ENCODE data around the gene OR51S1.
"Not testable (repeated sequence)": the region's sequence is repeated elsewhere in the genome, so short reads cannot be mapped to it uniquely, and the experiment has no call there.

Gene OR51S1

DNA sequence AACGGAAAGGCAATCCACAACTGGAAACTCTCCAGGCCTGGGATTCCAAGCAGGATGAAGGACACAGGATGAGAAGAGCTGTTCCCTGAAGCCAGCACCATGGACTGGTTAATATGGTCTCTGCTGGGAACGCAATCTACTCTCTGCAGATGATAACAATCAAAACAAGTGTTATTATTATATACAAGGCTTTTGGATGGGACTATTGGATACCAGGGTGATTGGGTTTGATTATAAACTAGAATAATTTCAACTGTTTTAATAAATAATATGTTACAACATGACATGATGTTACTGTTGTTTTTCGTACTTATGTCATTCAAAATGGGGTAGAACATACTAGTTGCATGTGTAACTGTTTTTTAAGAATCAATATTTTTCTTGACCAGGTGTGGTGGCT is 44.7 kb downstream of the OR51S1 start, which contains the start of gene OR52R1:
TSS of gene OR52R1 (minus strand) at position 101 of the 400 bp plus-strand sequence. CDS start at position 101, 0 bp downstream.
- DNase-seq: no peak

DNA sequence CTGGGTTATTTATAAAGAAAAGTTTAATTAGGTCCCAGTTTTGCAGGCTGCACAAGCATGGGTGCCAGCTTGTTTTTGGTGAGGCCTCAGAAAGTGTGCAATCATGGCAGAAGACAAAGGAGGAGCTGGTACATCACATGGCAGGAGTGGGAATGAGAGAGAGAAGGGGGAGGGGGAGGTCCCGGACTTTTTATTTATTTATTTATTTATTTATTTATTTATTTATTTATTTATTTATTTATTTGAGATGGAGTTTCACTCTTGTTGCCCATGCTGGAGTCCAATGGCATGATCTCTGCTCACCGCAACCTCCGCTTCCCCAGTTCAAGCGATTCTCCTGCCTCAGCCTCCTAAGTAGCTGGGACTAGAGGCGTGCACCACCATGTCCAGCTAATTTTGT is 47.7 kb downstream of the OR51S1 start:
- DNase-seq: not testable (repeated sequence)

DNA sequence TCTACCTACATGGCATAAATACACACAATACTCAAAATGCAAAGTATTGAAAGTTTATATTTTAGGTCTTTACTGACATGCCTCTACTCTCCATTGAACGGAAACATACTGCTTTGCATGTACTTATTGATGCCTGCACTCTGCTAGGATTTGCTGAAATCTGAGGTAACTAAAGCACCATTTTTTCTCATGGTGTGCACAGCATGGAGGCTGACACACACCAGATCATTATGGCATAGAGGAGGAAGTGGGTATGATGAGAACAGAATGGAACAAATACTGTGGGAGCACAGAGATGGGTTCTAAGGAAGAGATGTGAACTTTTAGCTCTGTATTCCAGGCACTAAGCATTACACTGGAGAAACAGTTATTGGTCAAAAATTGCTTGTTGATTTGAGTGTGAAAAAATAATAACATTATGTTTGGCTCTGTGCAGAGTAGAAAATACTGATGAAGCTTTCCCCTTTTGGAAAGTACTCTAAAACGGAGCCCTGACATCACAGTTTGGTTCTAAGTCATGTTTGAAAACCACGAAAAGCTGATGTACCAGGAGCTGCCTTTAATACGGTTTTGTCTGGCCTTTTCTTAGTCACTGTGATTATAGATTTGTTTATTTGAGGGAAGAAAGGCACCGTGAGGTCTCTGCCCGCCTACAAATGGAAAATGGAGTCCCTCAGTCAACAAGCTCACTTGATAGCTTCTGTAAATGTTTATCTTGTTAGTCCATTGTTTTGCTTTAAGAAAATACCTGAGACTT is 50.4 kb downstream of the OR51S1 start:
- no peak for DNase-seq
